B cell (primary cell): ENCODE measurements around the gene RIMBP2.

Experiments
- CTCF ChIP-seq: fragments of 200-600 bp; IDR thresholded peaks from one replicate; pipeline ENCODE4 v1.8.0; 2022; ENCODE audit warnings: antibody characterized with exemption, mild to moderate bottlenecking
- EZH2 ChIP-seq: IDR thresholded peaks from 2 replicates; pipeline ENCODE4 v1.6.1; 2012; ENCODE audit warnings: borderline replicate concordance, low read depth, mild to moderate bottlenecking, moderate library complexity, low read length; ENCODE audit not compliant: insufficient read depth, poor library complexity, severe bottlenecking

DNA sequence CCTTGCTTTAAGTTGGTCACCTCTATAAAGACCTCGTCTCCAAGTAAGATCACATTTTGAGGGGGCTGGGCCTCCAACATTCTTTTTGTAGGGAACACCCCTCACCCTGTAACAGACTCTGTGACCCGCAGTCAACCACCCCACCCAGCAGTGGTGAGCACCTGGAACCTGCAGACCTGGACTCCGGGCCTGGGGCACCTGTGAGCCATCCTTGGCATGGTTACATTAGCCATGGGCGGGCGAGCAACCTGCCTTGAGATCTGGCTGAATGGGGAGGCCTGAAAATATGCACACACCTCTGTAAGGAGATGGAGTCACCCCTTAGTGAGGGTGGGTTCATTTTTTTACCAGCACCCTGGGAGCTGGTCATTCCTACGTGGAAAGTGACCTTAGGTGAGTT is 95.3 kb downstream of the RIMBP2 start:
- TF ChIP-seq CTCF, result no peak
- no peak for TF ChIP-seq EZH2
